Activated effector memory CD4-positive, alpha-beta T cell treated with anti-CD3 and anti-CD28 coated beads, Interleukin-2, amount 50 U/mL, for 16 hours (primary cell): Measurements from ENCODE around the gene GSTM2.
"Not testable (repeated sequence)": the region's sequence is repeated elsewhere in the genome, so short reads cannot be mapped to it uniquely, and the experiment has no call there.

Source experiments
- DNase-seq: peaks from one replicate; pipeline ENCODE4 v3.0.0-alpha.2; 2020

The GSTM2 gene

GRCh38 chr1:109685399-109685798 lies 17.5 kb downstream of the GSTM2 start:
- DNase-seq: not testable (repeated sequence)

GRCh38 chr1:109685890-109686289 lies 18.0 kb downstream of the GSTM2 start:
- not testable (repeated sequence) for DNase-seq

- not testable (repeated sequence) for DNase-seq
Observed at GRCh38 chr1:109687109-109687508, 19.3 kb downstream of the GSTM2 start.

GRCh38 chr1:109687641-109688499 lies 20.0 kb downstream of the GSTM2 start, which contains the start of gene GSTM1:
TSS of gene GSTM1 (plus strand) at chr1:109687817. CDS start at chr1:109687874, 57 bp downstream.
- no peak for DNase-seq

GRCh38 chr1:109689844-109690405 lies 22.1 kb downstream of the GSTM2 start:
- DNase-seq: no peak

- no peak for DNase-seq
Observed at GRCh38 chr1:109691759-109692158, 23.9 kb downstream of the GSTM2 start.

- DNase-seq: not testable (repeated sequence)
Observed at GRCh38 chr1:109694400-109694799, 26.5 kb downstream of the GSTM2 start.

- DNase-seq: not testable (repeated sequence)
Observed at GRCh38 chr1:109695138-109695537, 27.3 kb downstream of the GSTM2 start.

- DNase-seq: no peak
Observed at GRCh38 chr1:109697066-109697465, 29.2 kb downstream of the GSTM2 start.

GRCh38 chr1:109697861-109698260 lies 30.0 kb downstream of the GSTM2 start:
- not testable (repeated sequence) for DNase-seq

- DNase-seq: not testable (repeated sequence)
Observed at GRCh38 chr1:109702940-109703339, 35.1 kb downstream of the GSTM2 start.

- no peak for DNase-seq
Observed at GRCh38 chr1:109704173-109704572, 36.3 kb downstream of the GSTM2 start.

- DNase-seq: no peak
Observed at GRCh38 chr1:109705411-109705810, 37.6 kb downstream of the GSTM2 start.

- DNase-seq: not testable (repeated sequence)
Observed at GRCh38 chr1:109708949-109709348, 41.1 kb downstream of the GSTM2 start.

- DNase-seq: not testable (repeated sequence)
Observed at GRCh38 chr1:109709822-109710221, 42.0 kb downstream of the GSTM2 start.

- DNase-seq: not testable (repeated sequence)
Observed at GRCh38 chr1:109711593-109712320, 43.9 kb downstream of the GSTM2 start, which contains the start of gene GSTM5. TSS of gene GSTM5 (plus strand) at chr1:109712251. CDS start at chr1:109712313, 62 bp downstream.

- DNase-seq: no peak
Observed at GRCh38 chr1:109712321-109712864, 44.5 kb downstream of the GSTM2 start.

GRCh38 chr1:109713636-109714035 lies 45.8 kb downstream of the GSTM2 start:
- no peak for DNase-seq

GRCh38 chr1:109714661-109715372 lies 47.0 kb downstream of the GSTM2 start:
- no peak for DNase-seq

GRCh38 chr1:109716121-109716520 lies 48.3 kb downstream of the GSTM2 start:
- DNase-seq: no peak

- DNase-seq: no peak
Observed at GRCh38 chr1:109716570-109717090, 48.8 kb downstream of the GSTM2 start.

GRCh38 chr1:109717729-109718128 lies 49.9 kb downstream of the GSTM2 start:
- no peak for DNase-seq
